Chondrocyte (in vitro differentiated cells): ENCODE measurements around the gene MBNL2. TPM values are rescaled to one million over a fixed set of nuclear protein-coding genes. Genes with fewer than 3 reads are reported as not detected.

Experiments
- DNase-seq: peaks from one replicate; pipeline ENCODE4 v3.0.0; 2021; ENCODE audit warnings: mixed read lengths, low spot score
- H3K27ac Mint-ChIP-seq: one replicate; pipeline ENCODE4 v1.8.0; 2021; ENCODE audit warnings: mild to moderate bottlenecking, moderate library complexity, mixed read lengths; ENCODE audit not compliant: unreplicated experiment
- H3K27me3 Mint-ChIP-seq: 2 replicates; pipeline ENCODE4 v1.8.0; 2021; ENCODE audit warnings: low read depth, mixed read lengths
- H3K36me3 Mint-ChIP-seq: 2 replicates; pipeline ENCODE4 v1.8.0; 2021; ENCODE audit warnings: low read depth, mixed read lengths
- H3K4me1 Mint-ChIP-seq: 2 replicates; pipeline ENCODE4 v1.8.0; 2021; ENCODE audit warnings: low read depth, mild to moderate bottlenecking, mixed read lengths
- H3K4me3 Mint-ChIP-seq: one replicate; pipeline ENCODE4 v1.8.0; 2021; ENCODE audit warnings: mild to moderate bottlenecking, moderate library complexity, mixed read lengths; ENCODE audit not compliant: unreplicated experiment
- H3K9me3 Mint-ChIP-seq: 2 replicates; pipeline ENCODE4 v1.8.0; 2021; ENCODE audit warnings: low read depth, mixed read lengths
- total RNA-seq: library from RNA; stranded (reverse); gene quantifications from 3 replicates; pipeline ENCODE4 v1.2.1, GENCODE V29; 2021
- TF ChIP-seq, protein P1 (sequence below): fragments of 200-600 bp; sonication (generic); IDR thresholded peaks from 2 replicates; pipeline ENCODE4 v1.5.0; 2021; ENCODE audit warnings: antibody characterized with exemption, mild to moderate bottlenecking, moderate library complexity

MBNL2 gene
- total RNA-seq, 1 donor from 2014 or later: 41.3 TPM

DNA sequence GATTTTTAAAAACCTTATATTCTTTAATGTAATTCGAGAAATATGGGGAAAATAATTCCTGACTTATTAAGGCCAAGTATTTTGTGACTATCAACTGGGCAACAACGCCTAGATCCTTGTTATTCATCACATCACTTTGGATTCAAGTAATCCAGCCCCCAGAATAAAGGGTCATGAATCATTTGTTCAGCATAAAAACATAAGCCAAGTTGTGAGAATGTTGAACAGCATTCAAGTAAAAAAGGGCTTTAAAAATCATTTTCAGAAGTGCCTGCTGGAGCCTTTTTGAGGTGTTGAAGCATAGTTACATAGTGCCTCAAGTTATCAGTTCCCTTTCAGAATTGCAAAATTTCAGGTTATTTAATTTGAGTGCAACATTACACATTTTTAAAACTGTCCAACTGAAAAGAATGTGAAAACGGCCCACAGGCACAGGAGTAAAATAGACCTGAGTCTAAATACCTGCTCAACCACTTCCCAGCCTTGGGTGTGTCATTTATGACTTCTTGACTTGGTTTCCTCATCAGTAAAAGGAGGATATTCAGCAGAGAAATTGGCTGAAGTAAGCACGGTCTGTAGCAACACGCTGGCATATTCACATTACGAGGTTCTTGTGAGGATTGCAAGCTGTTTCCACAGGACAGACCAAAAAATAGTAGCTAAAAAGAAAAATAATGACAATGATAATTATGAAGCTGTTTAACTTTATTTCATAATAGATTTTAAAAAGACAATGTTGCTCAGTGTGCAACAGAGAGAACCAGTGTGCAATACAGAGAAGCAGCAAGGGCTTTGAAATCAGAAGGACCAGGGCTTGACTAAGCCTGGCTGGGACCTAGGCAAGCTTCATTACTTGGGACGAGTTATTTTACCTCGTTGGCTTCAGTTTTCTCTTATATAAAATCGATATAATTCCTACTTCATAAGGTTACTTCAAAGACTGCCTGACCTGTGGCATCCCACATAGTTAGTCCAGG is 56.6 kb downstream of the MBNL2 start:
- Mint-ChIP-seq H3K36me3 (peaks cover 5% of the 10 kb centered on the region), H3K4me3 (no peak overlapping the region), H3K4me1 (peaks cover 81% of the 10 kb centered on the region), H3K27me3 (no peaks in the 10 kb centered on the region), H3K9me3 (no peaks in the 10 kb centered on the region), H3K27ac (peak overlapping the region; percentile 52)
- TF ChIP-seq, protein P1, sequence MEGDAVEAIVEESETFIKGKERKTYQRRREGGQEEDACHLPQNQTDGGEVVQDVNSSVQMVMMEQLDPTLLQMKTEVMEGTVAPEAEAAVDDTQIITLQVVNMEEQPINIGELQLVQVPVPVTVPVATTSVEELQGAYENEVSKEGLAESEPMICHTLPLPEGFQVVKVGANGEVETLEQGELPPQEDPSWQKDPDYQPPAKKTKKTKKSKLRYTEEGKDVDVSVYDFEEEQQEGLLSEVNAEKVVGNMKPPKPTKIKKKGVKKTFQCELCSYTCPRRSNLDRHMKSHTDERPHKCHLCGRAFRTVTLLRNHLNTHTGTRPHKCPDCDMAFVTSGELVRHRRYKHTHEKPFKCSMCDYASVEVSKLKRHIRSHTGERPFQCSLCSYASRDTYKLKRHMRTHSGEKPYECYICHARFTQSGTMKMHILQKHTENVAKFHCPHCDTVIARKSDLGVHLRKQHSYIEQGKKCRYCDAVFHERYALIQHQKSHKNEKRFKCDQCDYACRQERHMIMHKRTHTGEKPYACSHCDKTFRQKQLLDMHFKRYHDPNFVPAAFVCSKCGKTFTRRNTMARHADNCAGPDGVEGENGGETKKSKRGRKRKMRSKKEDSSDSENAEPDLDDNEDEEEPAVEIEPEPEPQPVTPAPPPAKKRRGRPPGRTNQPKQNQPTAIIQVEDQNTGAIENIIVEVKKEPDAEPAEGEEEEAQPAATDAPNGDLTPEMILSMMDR: no peak
- no peak for DNase-seq

GRCh38 chr13:97279913-97280312 is 57.8 kb downstream of the MBNL2 start:
- H3K9me3 Mint-ChIP-seq: no peaks in the 10 kb centered on the region
- no peaks in the 10 kb centered on the region for H3K27me3 Mint-ChIP-seq
- no peak for DNase-seq
- no peak overlapping the region for H3K4me3 Mint-ChIP-seq
- TF ChIP-seq, protein P1: no peak
- H3K36me3 Mint-ChIP-seq: peaks cover 5% of the 10 kb centered on the region
- H3K27ac Mint-ChIP-seq: peak overlapping the region; percentile 96
- H3K4me1 Mint-ChIP-seq: peaks cover 75% of the 10 kb centered on the region

GRCh38 chr13:97280478-97280877 is 58.3 kb downstream of the MBNL2 start:
- no peaks in the 10 kb centered on the region for H3K9me3 Mint-ChIP-seq
- peaks cover 5% of the 10 kb centered on the region for H3K36me3 Mint-ChIP-seq
- DNase-seq: no peak
- H3K4me3 Mint-ChIP-seq: no peak overlapping the region
- peak overlapping the region; percentile 96 for H3K27ac Mint-ChIP-seq
- H3K27me3 Mint-ChIP-seq: no peaks in the 10 kb centered on the region
- peaks cover 70% of the 10 kb centered on the region for H3K4me1 Mint-ChIP-seq
- TF ChIP-seq, protein P1: no peak

DNA sequence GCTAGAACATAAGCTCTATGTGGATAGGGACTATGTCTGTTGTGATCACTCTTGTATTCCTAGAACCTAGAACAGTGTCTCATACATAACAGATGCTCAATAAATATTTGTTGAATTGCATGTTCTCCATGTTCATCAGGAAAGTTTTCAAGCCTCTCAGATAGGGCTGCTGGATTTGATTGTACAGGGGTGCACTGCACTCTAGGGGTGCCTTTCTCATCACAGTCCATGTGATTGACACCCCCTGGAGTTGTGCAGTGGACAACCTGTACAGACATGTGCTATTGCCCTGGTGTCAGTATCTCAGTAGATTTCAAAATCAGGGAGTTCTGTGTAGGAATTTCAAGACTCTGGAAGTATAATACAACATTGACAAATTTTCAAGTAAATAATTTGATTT is 58.9 kb downstream of the MBNL2 start:
- peaks cover 6% of the 10 kb centered on the region for H3K36me3 Mint-ChIP-seq

DNA sequence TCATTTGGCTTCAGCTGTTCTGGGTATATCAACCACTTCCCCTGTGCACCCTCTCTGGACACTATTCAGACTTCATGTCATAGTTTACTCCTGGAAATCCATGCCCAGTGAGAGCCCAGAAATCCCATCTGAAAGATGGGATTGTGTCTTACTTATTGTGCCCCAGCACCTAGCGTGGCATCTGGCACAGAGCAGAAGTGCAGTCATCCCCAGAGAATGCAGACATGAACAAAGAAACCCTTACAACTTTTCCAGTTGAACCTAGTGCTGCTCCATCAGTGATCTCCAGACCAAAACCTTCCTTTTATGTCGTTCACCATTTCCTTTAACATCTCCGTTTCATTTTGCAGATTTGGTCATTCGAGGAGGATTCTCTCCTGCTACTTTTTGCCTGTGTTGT is 60.6 kb downstream of the MBNL2 start:
- H3K4me3 Mint-ChIP-seq: no peak overlapping the region
- H3K36me3 Mint-ChIP-seq: peaks cover 4% of the 10 kb centered on the region
- H3K27me3 Mint-ChIP-seq: no peaks in the 10 kb centered on the region
- TF ChIP-seq, protein P1: no peak
- H3K27ac Mint-ChIP-seq: peak overlapping the region; percentile 59
- no peak for DNase-seq
- H3K9me3 Mint-ChIP-seq: no peaks in the 10 kb centered on the region
- peaks cover 52% of the 10 kb centered on the region for H3K4me1 Mint-ChIP-seq

More for the DNA sequence above, 58.9 kb downstream of the MBNL2 start:
- Mint-ChIP-seq H3K4me1 (peaks cover 64% of the 10 kb centered on the region), H3K27me3 (no peaks in the 10 kb centered on the region), H3K4me3 (no peak overlapping the region), H3K9me3 (no peaks in the 10 kb centered on the region), H3K27ac (peak overlapping the region; percentile 96)
- DNase-seq: no peak
- TF ChIP-seq, protein P1: no peak
